Endodermal cell (in vitro differentiated cells): Measurements from ENCODE around the gene WHRN. TPM values are rescaled to one million over a fixed set of nuclear protein-coding genes. Genes with fewer than 3 reads are reported as not detected.

ENCODE experiments used
- DNase-seq: peaks from one replicate; pipeline ENCODE4 v3.0.0-alpha.2; 2017
- H3K27ac ChIP-seq: 2 replicates; pipeline ENCODE4 v1.5.1; 2013; ENCODE audit warnings: mild to moderate bottlenecking, low read depth, low read length, moderate library complexity
- H3K27me3 ChIP-seq: 2 replicates; pipeline ENCODE4 v1.6.1; 2013; ENCODE audit warnings: mild to moderate bottlenecking, low read length, moderate library complexity; ENCODE audit not compliant: insufficient read depth, control insufficient read depth, poor library complexity, severe bottlenecking
- H3K36me3 ChIP-seq: 2 replicates; pipeline ENCODE4 v1.7.0; 2013; ENCODE audit warnings: mild to moderate bottlenecking, low read length, moderate library complexity; ENCODE audit not compliant: control insufficient read depth, insufficient read depth
- H3K4me1 ChIP-seq: one replicate; pipeline ENCODE4 v1.7.0; 2013; ENCODE audit warnings: low read length; ENCODE audit not compliant: control insufficient read depth, insufficient read depth
- H3K4me3 ChIP-seq: 2 replicates; pipeline ENCODE4 v1.5.1; 2013; ENCODE audit warnings: mild to moderate bottlenecking, low read length, moderate library complexity
- H3K9ac ChIP-seq: 2 replicates; pipeline ENCODE4 v1.6.1; 2013; ENCODE audit warnings: mild to moderate bottlenecking, low read length, moderate library complexity; ENCODE audit not compliant: poor library complexity, severe bottlenecking; ENCODE audit errors: extremely low read depth
- H3K9me3 ChIP-seq: 2 replicates; pipeline ENCODE4 v1.6.1; 2013; ENCODE audit warnings: mild to moderate bottlenecking, low read length, moderate library complexity; ENCODE audit not compliant: control insufficient read depth
- H3K27ac Mint-ChIP-seq: 2 replicates; pipeline ENCODE4 v1.8.0; 2020; ENCODE audit warnings: mixed read lengths
- H3K27me3 Mint-ChIP-seq: 2 replicates; pipeline ENCODE4 v1.8.0; 2021; ENCODE audit warnings: mild to moderate bottlenecking, mixed read lengths; ENCODE audit not compliant: insufficient read depth
- H3K36me3 Mint-ChIP-seq: 2 replicates; pipeline ENCODE4 v1.8.0; 2020; ENCODE audit warnings: low read depth, mixed read lengths
- H3K4me1 Mint-ChIP-seq: 2 replicates; pipeline ENCODE4 v1.8.0; 2020; ENCODE audit warnings: mixed read lengths
- H3K4me3 Mint-ChIP-seq: 2 replicates; pipeline ENCODE4 v1.8.0; 2020; ENCODE audit warnings: mild to moderate bottlenecking, moderate library complexity, mixed read lengths
- H3K9me3 Mint-ChIP-seq: 2 replicates; pipeline ENCODE4 v1.8.0; 2020; ENCODE audit warnings: mild to moderate bottlenecking, mixed read lengths
- WGBS, 2 experiments: methylation state at CpG; one replicate each; pipeline versions ENCODE4 v1.1.5 to v1.1.7; 2013; ENCODE audit warnings: missing lambda C conversion rate in 2 of 2, mixed read lengths in 1 of 2; ENCODE audit not compliant: insufficient coverage in 1 of 2, insufficient read length in 1 of 2; 5-methylcytosine and 5-hydroxymethylcytosine counted together
- total RNA-seq, 2 donors: library from RNA; stranded (reverse); fragmentation: NEBNext Ultra II Directional in 1 of 2; extraction: Animal tissue kit (Norgen Biotek cat#: 25700) in 1 of 2; gene quantifications; 2 replicates in 1 of 2; 3 replicates in 1 of 2; pipeline ENCODE4 v1.2.1, GENCODE V29; 2021
- TF ChIP-seq, protein P1 (sequence below): fragments of 200-600 bp; sonication (generic); conservative IDR thresholded peaks from 2 replicates; pipeline ENCODE4 v1.5.0; 2021; ENCODE audit warnings: antibody characterized with exemption, mild to moderate bottlenecking

Gene WHRN
- total RNA-seq, 2 donors from 2014 or later: 7.0 to 12.8 TPM

GRCh38 chr9:114362394-114362793 lies 142.9 kb downstream of the WHRN start:
- Mint-ChIP-seq H3K9me3 (no peaks in the 10 kb centered on the region), H3K27ac (no peak overlapping the region), H3K4me3 (no peak overlapping the region), H3K4me1 (no peaks in the 10 kb centered on the region), H3K27me3 (no peaks in the 10 kb centered on the region), H3K36me3 (peaks cover 41% of the 10 kb centered on the region)
- Histone ChIP-seq H3K36me3 (no peaks in the 10 kb centered on the region), H3K27me3 (no peaks in the 10 kb centered on the region), H3K9me3 (no peaks in the 10 kb centered on the region), H3K4me3 (no peak overlapping the region), H3K9ac (no peak overlapping the region), H3K27ac (no peak overlapping the region), H3K4me1 (no peaks in the 10 kb centered on the region)
- 92% methylated on average over 6 to 12 of the region's 12 CpGs for WGBS, 2 experiments
- TF ChIP-seq, protein P1, sequence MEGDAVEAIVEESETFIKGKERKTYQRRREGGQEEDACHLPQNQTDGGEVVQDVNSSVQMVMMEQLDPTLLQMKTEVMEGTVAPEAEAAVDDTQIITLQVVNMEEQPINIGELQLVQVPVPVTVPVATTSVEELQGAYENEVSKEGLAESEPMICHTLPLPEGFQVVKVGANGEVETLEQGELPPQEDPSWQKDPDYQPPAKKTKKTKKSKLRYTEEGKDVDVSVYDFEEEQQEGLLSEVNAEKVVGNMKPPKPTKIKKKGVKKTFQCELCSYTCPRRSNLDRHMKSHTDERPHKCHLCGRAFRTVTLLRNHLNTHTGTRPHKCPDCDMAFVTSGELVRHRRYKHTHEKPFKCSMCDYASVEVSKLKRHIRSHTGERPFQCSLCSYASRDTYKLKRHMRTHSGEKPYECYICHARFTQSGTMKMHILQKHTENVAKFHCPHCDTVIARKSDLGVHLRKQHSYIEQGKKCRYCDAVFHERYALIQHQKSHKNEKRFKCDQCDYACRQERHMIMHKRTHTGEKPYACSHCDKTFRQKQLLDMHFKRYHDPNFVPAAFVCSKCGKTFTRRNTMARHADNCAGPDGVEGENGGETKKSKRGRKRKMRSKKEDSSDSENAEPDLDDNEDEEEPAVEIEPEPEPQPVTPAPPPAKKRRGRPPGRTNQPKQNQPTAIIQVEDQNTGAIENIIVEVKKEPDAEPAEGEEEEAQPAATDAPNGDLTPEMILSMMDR: no peak
- DNase-seq: no peak

- Mint-ChIP-seq H3K4me1 (no peaks in the 10 kb centered on the region), H3K9me3 (no peaks in the 10 kb centered on the region), H3K36me3 (peaks cover 43% of the 10 kb centered on the region), H3K27ac (no peak overlapping the region), H3K4me3 (no peak overlapping the region), H3K27me3 (no peaks in the 10 kb centered on the region)
- no peaks in the 10 kb centered on the region for H3K9me3 ChIP-seq
- WGBS, 2 experiments: 94 to 96% methylated on average over 7 of the region's 7 CpGs
- TF ChIP-seq, protein P1: no peak
- no peak overlapping the region for H3K9ac ChIP-seq
- no peaks in the 10 kb centered on the region for H3K36me3 ChIP-seq
- no peak overlapping the region for H3K4me3 ChIP-seq
- no peak overlapping the region for H3K27ac ChIP-seq
- no peaks in the 10 kb centered on the region for H3K4me1 ChIP-seq
- no peak for DNase-seq
- H3K27me3 ChIP-seq: no peaks in the 10 kb centered on the region
Measured at GRCh38 chr9:114361542-114361941, 143.7 kb downstream of the WHRN start.

GRCh38 chr9:114359801-114360200 lies 145.5 kb downstream of the WHRN start:
- TF ChIP-seq, protein P1: no peak
- H3K4me3 Mint-ChIP-seq: no peak overlapping the region
- no peak for DNase-seq
- no peaks in the 10 kb centered on the region for H3K9me3 ChIP-seq
- H3K27ac Mint-ChIP-seq: no peak overlapping the region
- no peak overlapping the region for H3K9ac ChIP-seq
- H3K27ac ChIP-seq: no peak overlapping the region
- 91 to 100% methylated on average over 1 to 7 of the region's 7 CpGs for WGBS, 2 experiments
- H3K36me3 ChIP-seq: no peaks in the 10 kb centered on the region
- H3K36me3 Mint-ChIP-seq: peaks cover 41% of the 10 kb centered on the region
- no peaks in the 10 kb centered on the region for H3K4me1 Mint-ChIP-seq
- H3K9me3 Mint-ChIP-seq: no peaks in the 10 kb centered on the region
- no peak overlapping the region for H3K4me3 ChIP-seq
- H3K4me1 ChIP-seq: no peaks in the 10 kb centered on the region
- no peaks in the 10 kb centered on the region for H3K27me3 Mint-ChIP-seq
- no peaks in the 10 kb centered on the region for H3K27me3 ChIP-seq
